Retinal pigment epithelial cell (primary cell): ENCODE data around the gene GPX1.
"Not testable (repeated sequence)": the region's sequence is repeated elsewhere in the genome, so short reads cannot be mapped to it uniquely, and the experiment has no call there.

Source experiments
- DNase-seq: peaks from one replicate; pipeline ENCODE4 v3.0.0-alpha.2; 2010; ENCODE audit warnings: low read depth
- H3K4me3 ChIP-seq: 2 replicates; pipeline ENCODE4 v1.5.1; 2011; ENCODE audit warnings: mild to moderate bottlenecking, low read length, control low read depth, moderate library complexity
- TF ChIP-seq, protein P1 (sequence below): conservative IDR thresholded peaks from 2 replicates; pipeline ENCODE4 v1.5.1; 2011; ENCODE audit warnings: low read depth, low read length, control low read depth, inconsistent platforms

GPX1 gene

DNA sequence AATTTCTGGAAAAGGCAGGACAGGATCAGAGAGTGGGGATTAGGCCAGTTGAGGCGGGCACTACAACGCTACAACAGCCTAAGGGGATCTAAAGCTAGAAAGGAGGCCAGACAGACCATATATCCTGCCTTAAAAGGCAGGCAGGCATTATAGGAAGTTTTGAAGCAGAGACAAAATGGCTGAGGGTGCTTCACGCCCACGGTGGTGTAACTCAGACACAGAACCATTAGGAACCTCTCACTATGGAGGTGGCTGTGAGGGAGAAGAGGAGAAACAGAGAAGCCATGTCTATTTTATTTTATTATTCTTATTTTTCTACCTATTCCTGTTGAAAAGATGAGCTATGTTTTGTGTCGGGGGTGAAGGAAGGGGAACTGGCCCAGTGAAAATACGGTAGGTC is 16.2 kb downstream of the GPX1 start:
- TF ChIP-seq, protein P1, sequence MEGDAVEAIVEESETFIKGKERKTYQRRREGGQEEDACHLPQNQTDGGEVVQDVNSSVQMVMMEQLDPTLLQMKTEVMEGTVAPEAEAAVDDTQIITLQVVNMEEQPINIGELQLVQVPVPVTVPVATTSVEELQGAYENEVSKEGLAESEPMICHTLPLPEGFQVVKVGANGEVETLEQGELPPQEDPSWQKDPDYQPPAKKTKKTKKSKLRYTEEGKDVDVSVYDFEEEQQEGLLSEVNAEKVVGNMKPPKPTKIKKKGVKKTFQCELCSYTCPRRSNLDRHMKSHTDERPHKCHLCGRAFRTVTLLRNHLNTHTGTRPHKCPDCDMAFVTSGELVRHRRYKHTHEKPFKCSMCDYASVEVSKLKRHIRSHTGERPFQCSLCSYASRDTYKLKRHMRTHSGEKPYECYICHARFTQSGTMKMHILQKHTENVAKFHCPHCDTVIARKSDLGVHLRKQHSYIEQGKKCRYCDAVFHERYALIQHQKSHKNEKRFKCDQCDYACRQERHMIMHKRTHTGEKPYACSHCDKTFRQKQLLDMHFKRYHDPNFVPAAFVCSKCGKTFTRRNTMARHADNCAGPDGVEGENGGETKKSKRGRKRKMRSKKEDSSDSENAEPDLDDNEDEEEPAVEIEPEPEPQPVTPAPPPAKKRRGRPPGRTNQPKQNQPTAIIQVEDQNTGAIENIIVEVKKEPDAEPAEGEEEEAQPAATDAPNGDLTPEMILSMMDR: no peak
- H3K4me3 ChIP-seq: no peak overlapping the region
- DNase-seq: no peak

DNA sequence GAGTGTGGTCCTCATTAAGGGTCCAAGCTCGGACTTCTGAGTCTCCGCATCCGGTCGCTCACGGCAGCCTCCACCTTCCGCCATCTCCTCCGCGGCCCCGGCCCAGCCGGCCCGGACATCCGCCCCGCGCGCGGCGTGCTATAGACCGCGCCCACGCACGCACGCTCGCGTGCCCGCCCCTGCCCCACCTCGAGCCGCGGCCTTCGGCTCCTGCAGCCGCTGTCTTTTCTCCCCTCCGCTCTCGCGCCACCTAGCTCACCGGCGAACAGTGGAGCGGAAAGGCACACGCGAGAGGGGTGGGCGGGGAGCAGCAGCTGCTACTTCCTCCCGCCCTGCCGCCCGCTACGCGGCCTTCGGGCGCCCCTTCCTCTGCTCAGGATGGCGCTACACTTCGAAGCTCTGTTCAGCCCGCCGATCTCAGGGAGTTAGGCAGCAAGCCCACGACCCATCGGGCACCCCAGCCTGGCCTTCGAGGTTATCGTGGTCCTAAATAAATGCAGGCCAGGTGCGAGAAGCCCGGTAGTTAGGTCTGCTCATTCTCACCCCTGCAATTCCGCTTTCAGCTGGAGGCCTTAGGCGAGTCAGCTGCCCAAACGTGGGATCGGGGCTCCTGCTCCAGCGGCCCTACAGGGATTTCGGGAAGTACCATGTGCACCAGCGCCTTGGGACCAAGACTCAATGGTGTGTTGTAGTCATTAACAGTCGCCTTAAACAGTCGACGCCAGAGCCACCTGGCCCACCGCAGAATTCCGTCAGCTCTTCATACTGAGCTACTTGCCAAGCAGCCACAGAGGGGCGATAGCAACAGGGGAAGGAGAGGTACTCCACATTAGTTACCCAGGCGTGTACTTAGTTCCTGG is 18.0 kb downstream of the GPX1 start, which contains the start of gene USP4:
USP4 (minus strand) TSS at position 113 of the 860 bp plus-strand sequence; CDS start at position 84, 29 bp downstream.
- peak; percentile 72 for DNase-seq
- H3K4me3 ChIP-seq: peak within 1 kb of the TSS; percentile 82
- TF ChIP-seq, protein P1: peak; percentile 75

DNA sequence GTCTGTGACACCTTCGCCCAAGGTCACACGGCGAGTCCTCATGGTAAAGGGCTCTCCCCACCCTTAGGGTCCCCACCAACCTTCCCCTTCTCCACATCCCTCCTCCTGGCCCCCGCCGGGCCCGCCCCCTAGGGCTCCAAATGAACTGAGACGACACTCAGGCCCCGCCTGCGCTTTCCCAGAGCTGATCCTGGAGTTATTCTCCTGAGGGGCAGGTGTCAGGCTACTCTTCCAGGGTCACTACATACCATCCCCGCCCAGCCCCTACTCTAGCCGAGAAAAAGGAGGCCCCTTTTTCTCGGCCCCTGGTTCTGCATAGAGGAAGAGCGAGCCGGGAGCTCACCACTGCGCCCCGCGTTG is 18.6 kb downstream of the GPX1 start:
- TF ChIP-seq, protein P1: no peak
- H3K4me3 ChIP-seq: peak overlapping the region; percentile 82
- DNase-seq: no peak

DNA sequence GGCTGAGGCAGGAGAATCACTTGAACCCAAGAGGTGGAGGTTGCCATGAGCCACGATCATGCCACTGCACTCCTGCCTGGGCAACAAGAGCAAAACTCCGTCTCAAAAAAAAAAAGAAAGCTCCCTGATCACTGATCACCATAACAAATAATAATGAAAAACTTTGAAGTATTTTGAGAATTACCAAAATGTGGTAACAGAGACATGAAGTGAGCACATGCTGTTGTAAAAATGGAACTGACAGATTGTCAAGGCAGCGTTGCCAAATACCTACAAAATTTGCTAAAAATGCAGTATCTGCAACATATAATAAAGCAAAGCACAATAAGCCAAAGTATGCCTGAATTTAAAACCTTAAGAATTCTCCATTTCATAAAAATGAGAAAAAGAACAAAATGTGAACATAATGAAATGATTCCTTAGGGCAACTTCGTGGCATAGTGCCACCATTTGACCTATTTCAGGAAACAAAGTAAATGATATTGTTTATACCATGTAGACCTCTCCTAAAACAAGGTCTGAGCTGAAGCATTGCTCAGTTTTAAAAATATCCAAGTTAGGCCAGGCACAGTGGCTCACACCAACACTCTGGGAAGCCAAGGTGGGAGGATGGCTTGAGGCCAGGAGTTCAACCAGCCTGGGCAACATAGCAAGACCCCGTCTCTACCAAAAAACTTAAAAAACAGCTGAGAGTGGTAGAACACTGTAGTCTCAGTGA is 24.1 kb downstream of the GPX1 start:
- no peak for DNase-seq
- no peak overlapping the region for H3K4me3 ChIP-seq
- TF ChIP-seq, protein P1: no peak

DNA sequence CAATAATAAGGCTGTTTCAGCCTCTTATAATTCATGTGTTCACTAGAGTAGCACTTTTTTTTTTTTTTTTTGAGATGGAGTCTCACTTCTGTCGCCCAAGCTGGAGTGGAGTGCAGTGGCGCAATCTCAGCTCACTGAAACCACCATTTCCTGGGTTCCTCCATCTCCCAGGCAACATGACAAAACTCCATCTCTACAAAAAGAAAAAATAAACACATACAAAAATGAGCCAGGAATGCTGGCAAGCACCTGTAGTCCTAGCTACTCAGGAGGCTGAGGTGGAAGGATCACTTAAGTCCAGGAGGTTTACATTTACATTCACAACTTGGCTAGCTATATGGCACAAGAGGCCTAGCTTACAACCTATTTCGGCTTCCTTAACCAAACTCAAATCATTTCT is 25.1 kb downstream of the GPX1 start:
- TF ChIP-seq, protein P1: no peak
- no peak for DNase-seq
- no peak overlapping the region for H3K4me3 ChIP-seq

DNA sequence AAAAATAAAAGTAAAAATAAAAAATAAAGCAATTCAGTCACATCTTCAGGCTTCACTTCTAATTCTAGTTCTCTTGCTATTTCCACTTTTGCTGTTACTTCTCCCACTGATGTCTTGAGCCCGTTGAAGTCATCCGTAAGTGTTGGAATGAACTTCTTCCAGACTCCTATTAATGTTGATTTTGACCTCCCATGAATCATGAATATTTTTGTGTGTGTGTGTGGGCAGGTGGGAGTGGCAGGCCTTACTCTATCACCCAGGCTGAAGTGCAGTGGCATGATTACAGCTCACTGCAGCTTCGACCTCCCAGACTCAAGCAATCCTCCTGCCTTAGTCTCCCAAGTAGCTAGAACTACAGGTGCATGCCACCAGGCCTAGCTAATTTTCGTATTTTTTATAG is 29.0 kb downstream of the GPX1 start:
- no peak for DNase-seq
- no peak overlapping the region for H3K4me3 ChIP-seq
- TF ChIP-seq, protein P1: no peak

DNA sequence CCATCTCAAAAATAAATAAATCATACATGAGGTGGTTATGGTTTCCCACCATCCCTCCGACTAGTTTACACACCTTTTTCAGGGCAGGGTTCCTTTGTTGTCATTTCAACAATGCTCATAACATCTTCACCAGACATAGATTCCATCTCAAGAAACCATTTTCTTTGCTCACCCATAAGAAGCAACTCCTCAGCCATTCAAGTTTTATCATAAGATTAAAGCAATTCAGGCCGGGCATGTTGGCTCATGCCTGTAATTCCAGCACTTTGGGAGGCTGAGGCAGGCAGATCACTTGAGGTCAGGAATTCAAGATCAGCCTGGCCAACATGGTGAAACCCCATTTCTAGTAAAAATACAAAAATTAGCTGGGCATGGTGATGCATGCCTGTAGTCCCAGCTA is 29.8 kb downstream of the GPX1 start:
- not testable (repeated sequence) for DNase-seq, H3K4me3 ChIP-seq
